ENCODE data around the gene UCHL3.
"Not testable (repeated sequence)": the region's sequence is repeated elsewhere in the genome, so short reads cannot be mapped to it uniquely, and the experiment has no call there.

The UCHL3 gene

DNA sequence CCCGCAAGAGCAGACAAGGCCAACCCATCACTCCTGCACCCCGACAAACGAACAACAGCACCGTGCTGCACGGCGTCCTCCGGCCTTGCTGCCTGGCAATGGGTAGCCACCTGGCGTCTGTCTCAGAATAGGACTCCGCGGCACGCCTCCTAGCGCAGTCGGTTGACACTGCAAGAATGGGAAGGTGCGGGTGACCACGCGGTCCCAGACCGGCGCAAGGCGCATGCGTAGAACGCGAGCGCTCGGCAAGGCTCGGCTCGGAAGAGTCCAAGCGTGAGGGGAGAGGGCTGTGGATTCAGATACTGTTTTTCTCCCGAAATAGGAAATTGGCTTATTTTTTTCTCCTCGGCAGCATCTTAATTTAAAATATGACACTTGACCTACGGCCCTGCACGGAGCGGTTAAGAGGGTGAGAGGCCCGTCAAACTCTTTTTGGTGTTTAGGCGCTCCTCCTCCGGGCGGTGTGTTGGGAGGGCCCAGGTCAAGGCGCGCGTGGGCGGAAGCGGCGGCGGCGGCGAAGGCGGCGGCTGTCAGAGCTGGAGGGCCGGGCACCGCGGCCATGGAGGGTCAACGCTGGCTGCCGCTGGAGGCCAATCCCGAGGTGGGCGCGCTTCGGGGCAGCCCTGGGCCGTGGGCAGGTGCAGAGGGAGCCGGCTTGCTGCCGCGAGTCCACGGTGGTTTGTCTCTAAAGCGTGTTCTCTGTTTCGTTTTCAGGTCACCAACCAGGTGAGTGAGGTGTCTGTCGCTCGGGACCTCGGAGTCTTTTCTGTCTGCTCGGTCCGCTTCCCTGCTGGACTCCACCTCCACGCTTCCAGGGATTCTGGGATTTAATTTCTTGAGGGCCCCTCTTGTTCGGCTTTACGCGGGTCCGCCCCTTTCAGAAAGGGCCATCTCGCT is at the start of gene UCHL3:
UCHL3 (plus strand) TSS at position 530 of the 897 bp plus-strand sequence; CDS start at position 560, 30 bp downstream.
- DNase-seq (ENCODE audit: low spot score), result peak; percentile 92

DNA sequence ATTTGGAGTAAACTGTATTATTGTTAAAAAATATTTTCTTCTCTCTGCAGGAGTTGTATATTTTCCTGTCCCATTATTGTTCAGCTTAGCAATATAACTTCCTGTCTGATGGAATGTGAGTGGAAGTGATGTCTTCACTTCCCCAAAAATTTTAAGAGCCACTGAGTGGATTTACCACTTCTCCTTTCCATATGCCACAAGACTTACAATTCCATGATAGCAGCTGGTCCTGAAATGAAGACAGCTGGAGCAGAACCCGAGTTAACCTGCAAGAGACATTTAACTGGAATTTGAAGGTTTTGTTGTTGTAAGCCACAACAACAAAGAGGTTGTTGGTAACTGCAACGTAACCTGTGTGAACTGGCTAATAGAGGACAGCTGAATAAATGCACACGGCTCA is 44.3 kb upstream of the UCHL3 start:
- DNase-seq (ENCODE audit: low spot score), result peak; percentile 41

DNA sequence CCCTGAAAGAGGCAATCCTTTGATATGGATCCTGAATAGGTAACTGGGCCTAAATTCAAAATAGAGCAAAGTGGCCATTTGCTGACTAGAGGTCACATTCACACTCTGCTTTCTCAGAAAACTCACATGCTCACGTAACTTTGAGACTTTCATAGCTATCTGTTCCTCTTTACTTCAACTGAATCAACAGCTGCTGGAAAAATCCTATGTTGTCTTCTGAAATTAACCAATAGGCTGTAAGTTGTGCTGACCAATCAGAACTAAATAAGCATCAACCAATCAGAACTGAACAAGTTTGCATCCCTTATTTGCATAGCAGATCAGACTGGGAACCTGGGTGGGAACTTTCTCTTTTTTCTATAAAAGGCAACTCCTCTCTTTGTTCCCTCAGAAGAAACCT is 43.6 kb upstream of the UCHL3 start:
- DNase-seq (ENCODE audit: low spot score), result no peak

DNA sequence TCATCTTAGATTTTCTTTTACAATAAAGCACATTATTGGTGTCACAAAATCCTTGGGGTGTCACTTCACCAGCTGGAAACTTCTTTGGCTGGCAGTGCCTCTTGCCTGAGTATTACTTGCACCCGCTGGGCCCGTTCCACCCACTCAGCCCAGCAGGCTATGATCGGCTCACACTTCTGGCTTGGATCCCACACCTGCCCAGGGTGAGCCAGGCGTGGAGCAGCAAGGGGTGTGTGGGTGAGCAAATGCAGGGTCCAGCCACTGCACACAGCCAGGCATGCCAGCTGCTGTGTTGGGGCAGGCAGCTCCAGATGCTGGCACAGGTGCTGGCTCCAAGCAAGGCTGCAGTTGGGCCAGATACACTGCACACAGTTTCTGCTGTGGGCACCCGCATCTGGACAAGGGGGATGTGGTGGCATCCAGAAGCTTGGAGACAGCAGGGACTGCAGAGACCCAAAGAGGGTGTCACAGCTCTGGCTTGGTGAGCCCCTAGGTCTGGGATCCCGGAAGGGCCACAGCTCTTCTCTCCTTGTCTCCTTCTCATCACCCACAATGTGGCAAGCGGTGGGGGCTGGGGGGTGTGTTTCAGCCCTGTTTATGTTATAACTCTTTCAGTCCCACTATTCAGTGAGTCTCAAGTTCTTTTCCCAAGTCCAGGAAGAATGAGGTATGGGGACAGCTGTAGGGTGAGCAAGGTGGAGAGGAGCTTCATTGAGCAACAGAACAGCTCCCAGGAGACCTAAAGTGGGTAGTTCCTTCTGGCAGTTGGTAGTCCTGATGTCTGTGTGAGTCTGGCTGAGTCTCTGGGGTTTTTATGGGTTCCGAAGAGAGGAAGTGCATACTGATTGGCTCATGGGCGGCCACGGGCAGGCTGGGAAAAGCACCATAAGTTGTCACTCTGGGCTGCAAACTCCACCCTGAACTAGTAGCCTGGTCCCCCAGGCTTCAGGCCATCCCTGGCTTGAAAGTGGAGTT is 42.3 kb upstream of the UCHL3 start:
- peak; percentile 14 for DNase-seq (ENCODE audit: low spot score)

DNA sequence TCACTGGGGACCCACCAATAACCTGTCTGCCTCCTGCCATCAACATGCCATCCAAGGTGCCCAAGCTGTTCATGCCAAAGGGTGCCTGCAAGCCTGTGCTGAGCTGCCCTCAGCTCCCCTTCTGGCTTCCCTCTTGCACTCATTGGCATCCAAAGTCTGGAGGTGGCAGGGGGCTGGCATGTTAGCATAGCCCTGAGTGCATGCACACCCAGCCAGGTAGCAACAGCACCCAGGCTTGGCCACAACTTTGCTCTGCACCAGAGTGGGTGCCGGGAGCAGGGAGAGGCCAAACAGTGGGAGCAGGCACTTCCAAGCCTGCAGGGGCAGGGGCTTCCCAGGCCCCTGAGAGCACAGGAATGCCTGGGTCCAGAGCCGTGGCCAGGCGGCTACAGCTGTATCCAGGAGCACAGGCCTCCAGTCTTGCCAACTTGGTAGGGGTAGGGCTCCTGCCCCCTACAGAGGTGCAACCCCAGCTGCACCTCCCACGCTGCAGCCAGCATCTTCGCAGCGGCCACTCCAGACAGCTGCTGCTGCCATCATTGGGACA is 41.5 kb upstream of the UCHL3 start:
- no peak for DNase-seq (ENCODE audit: low spot score)

DNA sequence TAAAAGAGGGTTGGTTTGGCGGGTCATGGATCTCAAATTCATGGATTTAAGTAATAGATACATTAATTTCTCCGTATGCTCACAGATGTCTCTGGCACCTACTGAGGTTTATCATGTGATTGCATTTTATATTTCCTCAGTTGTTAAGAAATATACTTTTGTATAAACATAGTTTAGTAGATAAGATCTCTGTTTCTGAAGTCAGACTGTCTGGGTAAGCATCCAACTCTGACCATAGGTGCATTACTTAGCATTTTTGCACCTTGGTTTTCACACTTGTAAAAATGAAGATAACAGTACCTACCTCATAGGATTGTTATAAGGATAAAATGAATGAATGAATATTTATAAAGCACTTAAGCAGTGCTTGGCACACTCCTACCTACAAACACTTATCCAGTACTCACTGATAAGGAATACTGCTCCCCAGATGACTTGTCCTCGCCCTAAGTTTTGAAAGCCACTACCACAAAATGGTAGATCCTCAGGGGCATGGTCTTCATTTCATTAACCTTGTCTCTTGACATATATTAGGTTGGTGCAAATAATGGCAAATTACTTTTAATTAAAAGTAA is 38.5 kb upstream of the UCHL3 start:
- no peak for DNase-seq (ENCODE audit: low spot score)

DNA sequence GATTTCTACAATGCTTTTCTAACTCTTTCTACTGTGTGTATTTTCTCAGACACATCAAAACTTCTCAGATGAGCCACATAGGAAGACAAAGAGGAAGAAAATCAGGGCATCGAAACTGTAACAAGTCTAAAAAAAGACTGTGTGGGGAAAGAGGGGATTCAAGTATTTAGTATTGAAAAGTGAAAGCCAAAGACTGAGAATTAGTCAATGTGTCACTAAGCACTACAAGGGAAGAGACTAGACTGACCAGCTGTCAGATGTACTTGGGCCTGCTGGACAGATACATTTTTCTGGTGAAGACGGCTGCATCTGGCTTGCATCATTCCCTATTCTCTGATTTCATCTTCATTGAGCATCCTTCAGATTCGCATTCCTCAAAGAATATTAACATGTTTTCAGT is 37.3 kb upstream of the UCHL3 start:
- DNase-seq (ENCODE audit: low spot score), result peak; percentile 45

DNA sequence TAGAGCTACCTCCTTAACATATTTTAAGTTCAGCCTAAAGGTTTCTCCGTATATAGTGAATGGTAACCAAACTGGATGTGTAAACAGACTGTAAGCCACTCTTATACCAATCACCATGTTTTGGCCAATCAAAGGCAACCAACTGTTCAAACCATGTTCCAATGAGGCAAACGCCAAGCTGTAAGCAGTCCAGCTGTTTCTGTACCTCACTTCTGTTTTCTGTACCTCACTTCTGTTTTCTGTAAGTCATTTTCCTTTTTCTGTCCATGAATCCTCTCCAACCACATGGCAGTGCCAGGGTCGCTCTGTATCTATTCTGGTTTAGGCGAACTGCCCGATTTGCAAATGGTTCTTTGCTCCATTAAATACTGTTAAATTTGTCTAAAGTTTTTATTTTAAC is 36.3 kb upstream of the UCHL3 start:
- no peak for DNase-seq (ENCODE audit: low spot score)

DNA sequence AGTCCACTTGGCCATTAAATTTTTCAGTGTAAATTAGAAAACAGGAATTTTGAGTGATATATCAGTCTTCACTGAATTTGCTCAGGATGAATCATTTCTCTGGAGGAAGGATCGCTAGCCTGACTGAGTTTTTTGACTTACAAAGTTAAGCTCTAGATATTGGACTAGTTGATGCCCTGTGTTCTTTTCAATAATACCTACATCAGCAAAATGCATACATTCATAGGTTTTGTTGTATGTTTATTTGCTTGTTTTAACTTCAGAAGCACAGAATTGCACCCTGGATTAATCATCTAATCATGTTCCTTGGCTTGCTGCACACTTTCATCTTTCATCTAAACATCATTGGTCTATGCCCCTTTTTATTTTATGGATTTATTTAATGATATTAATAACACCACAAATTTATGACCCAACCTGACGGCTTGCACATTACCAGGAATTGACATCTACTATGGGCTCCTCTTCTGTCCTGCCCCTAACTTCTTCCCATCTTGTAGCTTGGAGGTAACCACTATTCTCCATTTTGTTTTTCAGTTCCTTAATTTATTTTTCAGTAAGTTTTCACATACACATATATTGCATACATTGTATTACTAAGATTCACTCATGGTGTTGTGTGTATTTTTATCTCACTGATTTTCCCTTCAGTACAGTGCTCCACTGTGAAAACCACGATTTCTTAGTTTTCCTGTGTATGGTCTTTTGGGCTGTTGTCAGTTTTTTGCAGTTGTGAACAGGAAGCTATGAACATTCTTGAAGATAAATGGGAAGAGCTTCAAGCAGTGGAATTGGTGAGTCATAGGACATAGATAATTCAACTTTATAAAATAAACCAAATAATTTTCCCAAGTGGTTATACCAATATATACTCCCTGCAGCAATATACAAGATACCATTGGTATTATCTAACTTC is 35.3 kb upstream of the UCHL3 start:
- DNase-seq (ENCODE audit: low spot score), result no peak

DNA sequence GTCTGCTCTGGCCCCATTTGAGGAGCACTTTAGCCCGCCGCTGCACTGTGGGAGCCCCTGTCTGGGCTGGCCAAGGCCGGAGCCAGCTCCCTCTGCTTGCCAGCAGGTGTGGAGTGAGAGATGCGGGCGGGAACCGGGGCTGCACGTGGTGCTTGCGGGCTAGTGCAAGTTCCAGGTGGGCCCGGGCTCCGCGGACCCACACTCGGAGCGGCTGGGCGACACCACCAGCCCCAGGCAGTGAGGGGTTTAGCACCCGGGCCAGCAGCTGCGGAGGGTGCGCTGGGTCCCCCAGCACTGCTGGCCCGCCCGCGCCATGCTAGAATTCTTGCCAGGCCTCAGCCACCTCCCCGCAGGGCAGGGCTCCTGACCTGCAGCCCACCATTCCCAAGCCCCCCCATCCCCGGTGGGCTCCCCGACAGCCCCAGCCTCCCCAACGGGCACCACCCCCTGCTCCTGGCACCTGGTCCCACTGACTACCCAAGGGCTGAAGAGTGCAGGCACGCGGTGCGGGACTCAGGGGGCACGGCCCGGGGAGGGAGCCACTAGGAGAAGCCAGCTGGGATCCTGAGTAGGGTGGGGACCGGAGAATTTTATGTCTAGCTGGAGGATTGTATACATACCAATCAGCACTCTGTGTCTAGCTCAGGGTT is 31.0 kb upstream of the UCHL3 start:
- no peak for DNase-seq (ENCODE audit: low spot score)

DNA sequence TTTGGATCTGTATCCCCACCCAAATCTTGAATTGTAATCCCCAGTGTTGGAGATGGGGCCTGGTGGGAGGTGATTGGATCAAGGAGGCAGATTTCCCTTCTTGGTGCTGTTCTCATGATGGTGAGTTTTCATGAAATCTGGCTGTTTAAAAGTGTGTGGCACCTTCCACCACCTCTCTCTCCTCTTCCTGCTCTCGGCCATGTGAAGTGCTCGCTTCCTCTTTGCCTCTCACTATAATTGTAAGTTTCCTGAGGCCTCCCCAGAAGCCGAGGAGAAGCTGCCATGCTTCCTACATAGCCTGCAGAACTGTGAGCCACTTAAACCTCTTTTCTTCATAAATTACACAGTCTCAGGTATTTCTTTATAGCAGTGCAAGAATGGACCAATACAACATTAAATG is 27.6 kb upstream of the UCHL3 start:
- no peak for DNase-seq (ENCODE audit: low spot score)

DNA sequence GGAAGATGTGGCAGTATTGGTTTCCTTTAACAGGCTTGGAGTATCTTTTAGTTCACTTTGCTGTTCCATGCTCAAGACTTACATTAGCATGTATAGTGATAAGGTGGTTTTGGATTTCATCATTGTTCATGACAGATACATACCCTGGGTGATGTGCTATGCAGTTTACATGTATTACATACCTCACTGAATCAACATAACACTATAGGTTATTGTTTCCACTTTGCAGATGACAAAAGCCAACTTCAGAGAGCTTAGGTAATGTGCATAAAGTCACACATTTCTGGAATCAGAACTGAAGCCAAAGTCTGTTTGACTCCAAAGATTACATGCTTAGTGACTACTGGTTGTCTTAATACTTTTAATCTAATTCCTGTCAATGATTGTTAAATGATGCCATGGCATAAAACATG is 19.0 kb upstream of the UCHL3 start:
- DNase-seq (ENCODE audit: low spot score), result no peak

DNA sequence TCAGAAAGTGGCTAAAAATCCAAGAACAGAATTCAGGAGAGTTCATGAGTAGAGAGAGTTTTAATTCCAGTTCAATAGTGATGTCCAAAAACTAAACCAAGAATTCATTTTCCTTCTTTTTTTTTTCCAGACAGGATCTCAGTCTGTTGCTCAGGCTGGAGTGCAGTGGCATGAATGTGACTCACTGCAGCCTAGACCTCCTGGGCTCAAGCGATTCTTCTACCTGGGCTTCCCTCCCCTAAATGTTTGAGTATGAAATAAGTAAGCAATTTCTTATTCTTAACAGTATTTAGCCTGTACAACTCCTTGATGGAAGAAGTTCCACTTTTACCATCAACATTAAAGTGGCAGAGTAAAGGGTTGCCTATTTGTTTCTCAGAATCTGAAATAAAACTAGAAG is 15.7 kb upstream of the UCHL3 start:
- DNase-seq (ENCODE audit: low spot score), result no peak

DNA sequence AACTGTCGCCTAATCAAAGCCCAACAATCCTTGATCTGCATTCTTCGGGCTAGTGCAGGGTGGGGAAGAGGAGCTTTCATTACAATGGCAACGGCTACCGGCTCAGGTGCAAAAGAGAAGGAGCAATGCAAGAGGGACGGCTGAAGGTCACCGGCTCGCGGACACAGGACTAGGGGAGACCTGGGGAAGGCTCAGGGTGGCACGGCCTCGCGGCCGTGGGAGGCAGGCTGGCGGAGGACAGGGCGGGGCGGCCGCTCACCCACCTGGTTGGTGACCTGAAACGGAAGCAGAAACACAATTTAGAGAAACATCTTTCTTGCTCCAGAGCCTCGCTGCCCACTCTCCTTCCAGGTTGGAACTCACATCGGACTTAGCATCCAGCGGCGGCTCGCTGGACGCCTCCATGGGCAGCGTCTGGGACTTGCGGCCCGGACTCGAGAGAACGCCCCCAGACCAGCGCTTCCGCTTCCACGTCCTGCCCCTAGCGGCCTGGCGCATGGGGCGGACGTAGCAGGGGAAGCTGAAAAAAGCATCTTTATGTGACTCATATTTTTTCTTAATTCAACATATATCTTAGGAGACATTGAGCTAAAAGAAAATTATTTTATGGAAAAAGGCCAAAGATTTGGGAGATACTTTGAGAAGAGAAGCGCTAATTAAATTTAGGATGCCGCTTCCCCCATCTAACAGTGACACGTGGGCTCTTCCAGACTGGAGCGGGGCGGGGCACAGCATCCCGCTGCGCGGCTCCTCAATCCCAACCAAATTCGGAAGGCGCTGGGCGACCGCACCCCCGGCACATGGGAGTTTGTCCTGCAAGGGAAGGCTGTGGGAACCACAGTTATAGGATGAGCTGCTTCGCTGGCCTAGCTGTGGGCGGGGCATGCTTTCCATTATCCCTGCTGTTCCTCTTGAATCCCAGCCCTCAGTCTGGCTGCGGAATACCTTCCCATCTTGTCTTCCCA is 11.9 kb upstream of the UCHL3 start, which contains the start of gene COMMD6:
COMMD6 (minus strand) TSS at position 441 of the 965 bp plus-strand sequence; CDS start at position 405, 36 bp downstream.
- DNase-seq (ENCODE audit: low spot score), result peak; percentile 82

DNA sequence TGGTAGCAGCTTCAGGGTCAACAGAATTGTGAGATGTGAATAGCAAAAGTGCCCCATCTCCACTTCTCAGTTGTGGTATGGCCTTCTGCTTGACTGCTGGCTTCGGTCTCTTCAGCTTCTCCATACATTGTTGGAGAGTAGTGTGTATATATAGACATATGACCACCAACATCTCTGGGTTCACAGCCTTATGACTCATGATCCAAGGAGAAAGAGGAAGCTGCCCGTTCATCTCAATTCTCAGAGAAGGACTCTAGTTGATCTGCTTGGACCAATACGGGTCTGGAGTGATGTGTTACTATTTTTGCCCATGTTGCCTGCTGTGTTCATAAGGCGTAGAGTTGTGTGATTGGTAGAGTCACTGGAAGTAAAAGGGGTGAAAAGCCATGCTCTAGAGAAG is 8.3 kb upstream of the UCHL3 start:
- peak; percentile 29 for DNase-seq (ENCODE audit: low spot score)

DNA sequence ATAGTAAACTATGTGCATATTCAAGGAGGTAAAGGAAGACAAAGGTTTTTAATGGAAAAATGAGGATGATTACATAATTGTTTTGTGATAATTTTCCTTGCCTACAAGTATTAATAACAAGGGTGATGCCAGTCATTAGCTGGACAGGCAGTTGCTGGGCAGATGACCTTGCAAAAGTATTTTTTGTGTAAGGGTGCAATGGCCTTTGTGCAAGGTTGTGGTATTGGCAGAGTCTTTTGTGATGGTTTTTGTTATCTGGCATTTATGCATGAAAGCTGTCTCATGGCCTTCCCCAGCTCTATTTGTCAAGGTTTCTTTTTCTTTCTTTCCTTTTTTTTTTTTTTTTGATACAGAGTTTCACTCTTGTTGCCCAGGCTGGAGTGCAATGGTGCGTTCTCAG is 7.6 kb upstream of the UCHL3 start:
- no peak for DNase-seq (ENCODE audit: low spot score)

DNA sequence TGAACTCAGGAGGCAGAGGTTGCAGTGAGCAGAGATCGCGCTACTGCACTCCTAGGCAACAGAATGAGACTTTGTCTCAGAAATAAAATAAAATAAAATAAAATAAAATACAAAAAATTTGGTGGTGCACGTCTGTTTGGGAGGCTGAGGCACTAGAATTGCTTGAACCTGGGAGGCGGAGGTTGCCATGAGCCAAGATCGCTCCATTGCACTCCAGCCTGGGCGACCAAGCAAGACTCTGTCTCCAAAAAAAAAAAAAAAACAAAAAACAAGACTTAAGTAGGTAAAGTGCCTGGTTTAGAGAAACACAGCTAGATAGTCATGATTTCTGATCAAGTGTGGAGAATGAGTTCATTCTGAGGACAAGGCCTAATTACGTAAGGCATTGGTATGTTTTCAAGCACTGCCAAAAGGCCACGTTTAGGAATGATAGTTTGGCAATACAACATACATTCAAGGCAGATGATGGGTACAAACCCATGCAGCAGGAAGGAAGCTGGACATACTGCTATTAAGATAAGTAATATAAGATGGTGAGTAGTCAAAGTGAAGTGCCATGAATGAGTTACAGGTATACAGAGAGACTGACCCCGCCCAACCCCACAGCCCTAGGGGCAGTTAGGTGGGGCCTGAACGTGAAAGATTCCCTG is 4.8 kb upstream of the UCHL3 start:
- DNase-seq (ENCODE audit: low spot score), result no peak

DNA sequence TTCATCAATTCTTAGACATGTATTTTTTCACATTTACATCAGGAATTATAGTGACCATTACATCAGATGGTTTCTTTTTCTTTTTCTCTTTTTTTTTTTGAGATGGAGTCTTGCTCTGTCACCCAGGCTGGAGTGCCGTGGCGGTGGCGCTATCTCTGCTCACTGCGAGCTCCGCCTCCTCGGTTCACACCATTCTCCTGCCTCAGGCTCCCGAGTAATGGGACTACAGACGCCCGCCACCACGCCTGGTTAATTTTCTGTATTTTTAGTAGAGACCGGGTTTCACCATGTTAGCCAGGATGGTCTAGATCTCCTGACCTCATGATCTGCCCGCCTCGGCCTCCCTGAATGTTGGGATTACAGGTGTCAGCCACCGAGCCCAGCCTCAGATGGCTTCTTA is 4.2 kb upstream of the UCHL3 start:
- DNase-seq (ENCODE audit: low spot score), result not testable (repeated sequence)

DNA sequence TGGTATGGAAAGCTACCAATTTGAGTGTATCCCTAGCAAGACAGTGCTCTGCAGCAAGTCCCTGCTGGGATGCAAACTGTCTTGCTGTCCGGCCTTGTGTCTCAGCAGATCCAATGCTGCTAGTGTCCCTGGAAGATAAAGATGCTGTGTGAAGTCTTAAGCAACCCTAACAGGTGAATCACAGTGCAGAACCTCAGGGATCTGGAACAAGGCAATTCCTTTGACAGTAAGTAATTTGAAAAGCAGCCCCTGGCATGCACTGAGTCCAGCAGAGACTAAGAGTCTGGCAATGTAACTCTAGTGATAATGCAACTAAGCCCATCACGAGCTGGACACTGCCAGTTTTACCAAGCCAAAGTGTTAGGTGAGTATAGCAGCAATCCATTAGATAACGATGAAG is 1.7 kb upstream of the UCHL3 start:
- DNase-seq (ENCODE audit: low spot score), result no peak

Measured in globus pallidus (tissue), 1 donor.